Activated CD4-positive, alpha-beta T cell treated with anti-CD3 and anti-CD28 coated beads for 4 hours (primary cell): ENCODE data around the gene KRT82.
"Not testable (repeated sequence)": the region's sequence is repeated elsewhere in the genome, so short reads cannot be mapped to it uniquely, and the experiment has no call there.

Experiments used
- DNase-seq, 2 donors: peaks; one replicate each; pipeline ENCODE4 v3.0.0-alpha.2; 2020

The KRT82 gene

DNA sequence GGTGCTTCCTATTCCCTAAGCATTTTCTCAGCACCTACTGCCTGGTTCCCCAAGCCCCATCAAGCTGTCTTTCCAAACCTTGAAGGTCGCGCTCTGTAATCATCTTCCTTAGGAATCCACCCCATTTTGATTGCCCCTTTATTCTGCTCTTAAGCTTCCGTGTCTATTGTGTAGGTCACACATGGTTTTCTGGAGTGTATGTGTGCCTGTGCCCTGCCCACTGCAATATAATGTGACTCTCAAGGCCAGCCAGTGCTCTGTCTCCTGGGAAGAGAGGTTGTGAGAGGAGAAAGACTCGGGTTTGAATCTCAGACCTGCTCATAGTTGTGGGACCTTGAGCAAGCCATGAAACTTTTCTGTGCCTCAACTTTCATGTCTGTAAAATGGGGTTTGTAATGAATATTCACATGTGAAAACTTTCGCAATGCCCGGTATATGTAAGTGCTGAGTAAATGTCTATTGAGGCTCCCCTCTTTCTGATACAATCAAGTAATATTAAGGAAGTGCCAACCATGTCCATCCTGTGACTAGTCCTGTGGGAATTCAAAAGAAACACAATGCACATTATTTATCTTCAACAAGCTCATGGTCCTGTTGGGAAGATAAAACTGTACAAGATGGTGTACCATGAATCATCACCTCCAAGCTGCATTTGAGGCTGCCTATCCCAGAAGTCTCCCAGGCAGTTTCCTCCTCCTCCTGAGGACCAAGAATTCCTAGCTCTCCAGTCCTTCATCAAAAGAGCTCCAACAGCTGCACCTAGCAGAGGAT, 28.8 kb upstream of the KRT82 start:
- no peak for DNase-seq

GRCh38 chr12:52434081-52434733, 28.1 kb upstream of the KRT82 start, which contains the start of gene KRT75:
TSS of gene KRT75 (minus strand) at chr12:52434371. CDS start at chr12:52434304, 67 bp downstream.
- DNase-seq = no peak

- DNase-seq = no peak
These were observed 27.5 kb upstream of the KRT82 start for GRCh38 chr12:52433501-52434080.

- DNase-seq = no peak
These were observed 26.5 kb upstream of the KRT82 start for GRCh38 chr12:52432559-52433207.

GRCh38 chr12:52428121-52428520, 22.0 kb upstream of the KRT82 start:
- DNase-seq = no peak

- no peak for DNase-seq
These were observed 20.9 kb upstream of the KRT82 start for GRCh38 chr12:52427083-52427482.

DNA sequence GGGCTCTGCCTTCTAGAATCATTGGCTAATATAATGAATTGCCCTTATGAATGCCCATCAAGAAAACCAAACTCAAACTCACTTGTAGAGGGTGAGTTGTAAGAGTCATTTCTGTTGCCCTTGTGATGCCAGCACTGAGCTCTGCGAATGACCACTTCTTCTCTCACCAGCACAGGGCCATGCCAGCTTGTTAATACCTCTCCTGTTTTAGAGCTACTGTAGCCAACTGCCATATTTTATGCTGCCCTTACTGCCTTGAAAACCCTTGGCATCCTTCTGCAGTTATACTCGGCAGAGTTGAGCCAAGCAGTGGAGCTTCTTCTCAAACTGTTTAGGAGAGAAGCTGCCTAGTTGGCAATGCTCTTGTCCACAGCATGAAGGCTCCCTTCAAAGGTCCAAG, 19.9 kb upstream of the KRT82 start:
- DNase-seq = no peak

DNA sequence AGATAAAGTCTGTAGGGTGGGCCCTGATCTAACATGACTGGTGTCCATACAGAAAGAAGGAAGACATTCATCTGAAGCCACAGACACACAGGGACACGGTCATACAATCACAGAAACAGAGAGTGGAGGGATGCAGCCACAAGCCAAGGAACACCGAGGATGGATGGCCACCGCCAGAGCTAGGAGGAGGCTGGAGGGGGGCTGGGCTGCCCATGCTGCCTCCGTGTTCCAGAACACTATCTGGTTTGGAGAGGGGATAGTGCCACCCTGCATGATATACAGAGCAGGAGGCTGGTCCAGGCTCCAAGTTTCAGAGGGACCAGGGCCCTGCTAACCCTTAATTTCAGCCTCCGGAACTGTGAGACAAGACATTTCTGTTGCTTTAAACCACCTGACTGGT, 19.3 kb upstream of the KRT82 start:
- DNase-seq = no peak

GRCh38 chr12:52423661-52424500, 17.7 kb upstream of the KRT82 start:
- no peak for DNase-seq

GRCh38 chr12:52423035-52423434, 16.9 kb upstream of the KRT82 start:
- no peak for DNase-seq

GRCh38 chr12:52419656-52420055, 13.5 kb upstream of the KRT82 start:
- DNase-seq = no peak

- DNase-seq = no peak
These were observed 12.5 kb upstream of the KRT82 start for GRCh38 chr12:52418576-52419110.

GRCh38 chr12:52417740-52418139, 11.6 kb upstream of the KRT82 start:
- no peak for DNase-seq

DNA sequence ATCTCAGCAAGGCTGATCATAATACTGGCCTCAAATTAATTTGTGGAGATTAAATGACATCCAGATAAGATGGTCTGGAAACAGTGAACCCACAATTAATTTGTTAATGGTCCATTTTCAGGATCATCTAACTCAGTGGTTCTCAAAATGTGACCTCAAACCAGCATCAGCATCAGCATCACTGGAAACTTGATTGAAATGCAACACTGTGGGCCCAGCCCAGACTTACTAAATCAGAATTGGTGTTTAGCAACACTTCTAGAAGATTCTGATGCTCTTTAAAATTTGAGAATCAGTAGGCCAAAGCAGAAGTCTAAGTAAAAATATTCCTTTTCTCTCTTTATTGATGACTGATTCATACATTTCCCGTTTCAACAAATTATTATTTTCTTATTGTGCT, 10.7 kb upstream of the KRT82 start:
- no peak for DNase-seq

- DNase-seq = no peak
These were observed 10.0 kb upstream of the KRT82 start for GRCh38 chr12:52415870-52416750.

- DNase-seq = no peak
These were observed 8.8 kb upstream of the KRT82 start for GRCh38 chr12:52414936-52415335.

GRCh38 chr12:52413782-52414345, 7.7 kb upstream of the KRT82 start:
- no peak for DNase-seq

DNA sequence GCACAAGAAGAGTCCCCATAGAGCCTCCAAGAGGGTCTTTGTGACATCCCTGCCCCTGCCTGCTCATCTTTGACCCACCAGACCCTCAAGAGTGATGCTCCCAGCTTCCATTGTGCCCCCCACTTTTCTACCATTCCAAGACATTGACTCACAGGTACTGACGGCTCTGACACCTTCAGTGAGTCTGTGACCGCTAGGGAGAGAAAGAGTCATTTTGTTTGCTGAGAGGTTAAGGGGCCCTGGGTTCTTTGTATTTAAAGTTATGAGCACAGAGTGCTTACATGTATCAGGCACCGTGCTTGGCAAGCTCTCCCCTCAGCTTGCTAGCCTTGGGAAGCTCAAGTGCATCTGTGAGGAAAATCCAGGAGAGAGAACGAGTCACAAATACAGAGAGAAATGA, 7.1 kb upstream of the KRT82 start:
- no peak for DNase-seq

GRCh38 chr12:52411815-52412214, 5.7 kb upstream of the KRT82 start:
- no peak for DNase-seq

GRCh38 chr12:52410589-52411248, 4.6 kb upstream of the KRT82 start:
- DNase-seq = not testable (repeated sequence)
